WTC11 (cell line): ENCODE results near the gene SAP25. TPM values are rescaled to one million over a fixed set of nuclear protein-coding genes. Genes with fewer than 3 reads are reported as not detected.
A peak's percentile ranks its signal among the peaks of the same experiment; 100 is the strongest.

Experiments
- ATAC-seq: fragments of 200-7000 bp; cut with Tn5 transposase; 2 replicates; pipeline ENCODE4 v1.10.0; 2021; ENCODE audit warnings: mild to moderate bottlenecking, moderate library complexity
- CTCF ChIA-PET: fragments of 300-600 bp; sonication (Branson Sonifier 250); formaldehyde crosslinking; loops from one replicate; lab custom pipeline; 2021; ENCODE audit warnings: antibody characterized with exemption; lab: Charles Lee
- POLR2A ChIA-PET: fragments of 350-600 bp; sonication (Branson Sonifier 250); formaldehyde crosslinking; loops from one replicate; lab custom pipeline; 2021; ENCODE audit warnings: antibody characterized with exemption; lab: Charles Lee
- DNase-seq: peaks from one replicate; pipeline ENCODE4 v3.0.0; 2021; ENCODE audit warnings: low spot score
- H3K27ac Mint-ChIP-seq: 2 replicates; pipeline ENCODE4 v1.8.0; 2021; ENCODE audit warnings: mixed read lengths
- H3K27me3 Mint-ChIP-seq: 2 replicates; pipeline ENCODE4 v1.8.0; 2021; ENCODE audit warnings: low read depth, mild to moderate bottlenecking, moderate library complexity, mixed read lengths
- H3K36me3 Mint-ChIP-seq: 2 replicates; pipeline ENCODE4 v1.8.0; 2021; ENCODE audit warnings: mixed read lengths
- H3K4me1 Mint-ChIP-seq: 2 replicates; pipeline ENCODE4 v1.8.0; 2022; ENCODE audit warnings: mixed read lengths
- H3K4me3 Mint-ChIP-seq: 2 replicates; pipeline ENCODE4 v1.8.0; 2021; ENCODE audit warnings: mild to moderate bottlenecking, moderate library complexity, mixed read lengths
- H3K9me3 Mint-ChIP-seq: 2 replicates; pipeline ENCODE4 v1.8.0; 2021; ENCODE audit warnings: mixed read lengths
- ATF3 ChIP-seq: sonication (generic); formaldehyde crosslinking; conservative IDR thresholded peaks from 2 replicates; pipeline ENCODE4 v1.8.1; 2022; ENCODE audit warnings: mild to moderate bottlenecking, missing genetic modification reagents
- ELF4 ChIP-seq: sonication (generic); formaldehyde crosslinking; IDR thresholded peaks from 2 replicates; pipeline ENCODE4 v1.8.1; 2022; ENCODE audit warnings: low read depth, mild to moderate bottlenecking, moderate library complexity, missing genetic modification reagents
- FOXK1 ChIP-seq: sonication (generic); formaldehyde crosslinking; IDR thresholded peaks from 2 replicates; pipeline ENCODE4 v1.8.0; 2022; ENCODE audit warnings: mild to moderate bottlenecking, moderate library complexity, missing genetic modification reagents
- GRHL2 ChIP-seq: fragments of 250-450 bp; sonication (Bioruptor Pico); IDR thresholded peaks from 2 replicates; pipeline ENCODE4 v1.8.0; 2022; ENCODE audit warnings: mild to moderate bottlenecking, moderate library complexity; ENCODE audit not compliant: insufficient replicate concordance, severe bottlenecking
- IRF2 ChIP-seq: sonication (generic); formaldehyde crosslinking; IDR thresholded peaks from 2 replicates; pipeline ENCODE4 v1.8.0; 2022; ENCODE audit warnings: low read depth, missing genetic modification reagents, borderline replicate concordance
- KAT7 ChIP-seq: sonication (generic); formaldehyde crosslinking; IDR thresholded peaks from 2 replicates; pipeline ENCODE4 v1.8.1; 2023; ENCODE audit warnings: missing genetic modification reagents, mild to moderate bottlenecking, borderline replicate concordance
- MYBL2 ChIP-seq: sonication (generic); formaldehyde crosslinking; IDR thresholded peaks from 2 replicates; pipeline ENCODE4 v1.8.1; 2023; ENCODE audit warnings: mild to moderate bottlenecking, moderate library complexity, missing genetic modification reagents
- NR1H2 ChIP-seq: sonication (generic); formaldehyde crosslinking; IDR thresholded peaks from 2 replicates; pipeline ENCODE4 v1.9.0; 2021; ENCODE audit warnings: mild to moderate bottlenecking, moderate library complexity, missing genetic modification reagents
- NR3C1 ChIP-seq: sonication (generic); formaldehyde crosslinking; conservative IDR thresholded peaks from 2 replicates; pipeline ENCODE4 v1.8.1; 2023; ENCODE audit warnings: low read depth, mild to moderate bottlenecking, missing genetic modification reagents
- SMAD3 ChIP-seq: sonication (generic); formaldehyde crosslinking; IDR thresholded peaks from 2 replicates; pipeline ENCODE4 v1.8.0; 2022; ENCODE audit warnings: missing genetic modification reagents, mild to moderate bottlenecking, borderline replicate concordance
- TEAD4 ChIP-seq: sonication (generic); formaldehyde crosslinking; IDR thresholded peaks from 2 replicates; pipeline ENCODE4 v1.8.0; 2022; ENCODE audit warnings: mild to moderate bottlenecking, missing genetic modification reagents
- total RNA-seq: library from RNA; stranded (reverse); gene quantifications from 3 replicates; pipeline ENCODE4 v1.2.3, GENCODE V29; 2021
- TF ChIP-seq, protein P1 (sequence below): sonication (generic); formaldehyde crosslinking; IDR thresholded peaks from 2 replicates; pipeline ENCODE4 v1.8.0; 2022; ENCODE audit warnings: missing genetic modification reagents
- TF ChIP-seq, protein P2 (sequence below): sonication (generic); formaldehyde crosslinking; IDR thresholded peaks from 2 replicates; pipeline ENCODE4 v1.8.0; 2023; ENCODE audit warnings: missing genetic modification reagents, mild to moderate bottlenecking, borderline replicate concordance
- TF ChIP-seq, protein P3 (sequence below): sonication (generic); formaldehyde crosslinking; IDR thresholded peaks from 2 replicates; pipeline ENCODE4 v1.8.1; 2023; ENCODE audit warnings: mild to moderate bottlenecking, missing genetic modification reagents, moderate library complexity
- TF ChIP-seq, protein P4 (sequence below): fragments of 200-600 bp; IDR thresholded peaks from 2 replicates; pipeline ENCODE4 v1.8.0; 2022; ENCODE audit warnings: antibody characterized with exemption

SAP25 gene
- total RNA-seq, 1 experiment from 2014 or later = 9.3 TPM

GRCh38 chr7:100583132-100584053 is 9.7 kb upstream of the SAP25 start:
- TF ChIP-seq, protein P1, sequence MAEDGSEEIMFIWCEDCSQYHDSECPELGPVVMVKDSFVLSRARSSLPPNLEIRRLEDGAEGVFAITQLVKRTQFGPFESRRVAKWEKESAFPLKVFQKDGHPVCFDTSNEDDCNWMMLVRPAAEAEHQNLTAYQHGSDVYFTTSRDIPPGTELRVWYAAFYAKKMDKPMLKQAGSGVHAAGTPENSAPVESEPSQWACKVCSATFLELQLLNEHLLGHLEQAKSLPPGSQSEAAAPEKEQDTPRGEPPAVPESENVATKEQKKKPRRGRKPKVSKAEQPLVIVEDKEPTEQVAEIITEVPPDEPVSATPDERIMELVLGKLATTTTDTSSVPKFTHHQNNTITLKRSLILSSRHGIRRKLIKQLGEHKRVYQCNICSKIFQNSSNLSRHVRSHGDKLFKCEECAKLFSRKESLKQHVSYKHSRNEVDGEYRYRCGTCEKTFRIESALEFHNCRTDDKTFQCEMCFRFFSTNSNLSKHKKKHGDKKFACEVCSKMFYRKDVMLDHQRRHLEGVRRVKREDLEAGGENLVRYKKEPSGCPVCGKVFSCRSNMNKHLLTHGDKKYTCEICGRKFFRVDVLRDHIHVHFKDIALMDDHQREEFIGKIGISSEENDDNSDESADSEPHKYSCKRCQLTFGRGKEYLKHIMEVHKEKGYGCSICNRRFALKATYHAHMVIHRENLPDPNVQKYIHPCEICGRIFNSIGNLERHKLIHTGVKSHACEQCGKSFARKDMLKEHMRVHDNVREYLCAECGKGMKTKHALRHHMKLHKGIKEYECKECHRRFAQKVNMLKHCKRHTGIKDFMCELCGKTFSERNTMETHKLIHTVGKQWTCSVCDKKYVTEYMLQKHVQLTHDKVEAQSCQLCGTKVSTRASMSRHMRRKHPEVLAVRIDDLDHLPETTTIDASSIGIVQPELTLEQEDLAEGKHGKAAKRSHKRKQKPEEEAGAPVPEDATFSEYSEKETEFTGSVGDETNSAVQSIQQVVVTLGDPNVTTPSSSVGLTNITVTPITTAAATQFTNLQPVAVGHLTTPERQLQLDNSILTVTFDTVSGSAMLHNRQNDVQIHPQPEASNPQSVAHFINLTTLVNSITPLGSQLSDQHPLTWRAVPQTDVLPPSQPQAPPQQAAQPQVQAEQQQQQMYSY (CRISPR knock-in tag) = peak; percentile 46; the same call in 1 of the 2 replicates
- TF ChIP-seq, protein P2, sequence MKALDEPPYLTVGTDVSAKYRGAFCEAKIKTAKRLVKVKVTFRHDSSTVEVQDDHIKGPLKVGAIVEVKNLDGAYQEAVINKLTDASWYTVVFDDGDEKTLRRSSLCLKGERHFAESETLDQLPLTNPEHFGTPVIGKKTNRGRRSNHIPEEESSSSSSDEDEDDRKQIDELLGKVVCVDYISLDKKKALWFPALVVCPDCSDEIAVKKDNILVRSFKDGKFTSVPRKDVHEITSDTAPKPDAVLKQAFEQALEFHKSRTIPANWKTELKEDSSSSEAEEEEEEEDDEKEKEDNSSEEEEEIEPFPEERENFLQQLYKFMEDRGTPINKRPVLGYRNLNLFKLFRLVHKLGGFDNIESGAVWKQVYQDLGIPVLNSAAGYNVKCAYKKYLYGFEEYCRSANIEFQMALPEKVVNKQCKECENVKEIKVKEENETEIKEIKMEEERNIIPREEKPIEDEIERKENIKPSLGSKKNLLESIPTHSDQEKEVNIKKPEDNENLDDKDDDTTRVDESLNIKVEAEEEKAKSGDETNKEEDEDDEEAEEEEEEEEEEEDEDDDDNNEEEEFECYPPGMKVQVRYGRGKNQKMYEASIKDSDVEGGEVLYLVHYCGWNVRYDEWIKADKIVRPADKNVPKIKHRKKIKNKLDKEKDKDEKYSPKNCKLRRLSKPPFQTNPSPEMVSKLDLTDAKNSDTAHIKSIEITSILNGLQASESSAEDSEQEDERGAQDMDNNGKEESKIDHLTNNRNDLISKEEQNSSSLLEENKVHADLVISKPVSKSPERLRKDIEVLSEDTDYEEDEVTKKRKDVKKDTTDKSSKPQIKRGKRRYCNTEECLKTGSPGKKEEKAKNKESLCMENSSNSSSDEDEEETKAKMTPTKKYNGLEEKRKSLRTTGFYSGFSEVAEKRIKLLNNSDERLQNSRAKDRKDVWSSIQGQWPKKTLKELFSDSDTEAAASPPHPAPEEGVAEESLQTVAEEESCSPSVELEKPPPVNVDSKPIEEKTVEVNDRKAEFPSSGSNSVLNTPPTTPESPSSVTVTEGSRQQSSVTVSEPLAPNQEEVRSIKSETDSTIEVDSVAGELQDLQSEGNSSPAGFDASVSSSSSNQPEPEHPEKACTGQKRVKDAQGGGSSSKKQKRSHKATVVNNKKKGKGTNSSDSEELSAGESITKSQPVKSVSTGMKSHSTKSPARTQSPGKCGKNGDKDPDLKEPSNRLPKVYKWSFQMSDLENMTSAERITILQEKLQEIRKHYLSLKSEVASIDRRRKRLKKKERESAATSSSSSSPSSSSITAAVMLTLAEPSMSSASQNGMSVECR (CRISPR knock-in tag) = no peak
- no peaks in the 10 kb centered on the region for H3K9me3 Mint-ChIP-seq
- ChIA-PET POLR2A (interaction anchor here (0.6 to 3.9 kb wide), 4 partner anchors 12 to 132 kb away, joined by 4 to 60 read pairs (median 23); partner anchors contain the start of genes MOSPD3 and PCOLCE), CTCF (interaction anchor here (0.6 to 5.2 kb wide), 18 partner anchors 12 to 559 kb away, joined by 3 to 67 read pairs (median 10); partner anchors contain the start of genes PCOLCE, POP7 and TSC22D4)
- DNase-seq (no peak), ATAC-seq (no peak)
- H3K4me3 Mint-ChIP-seq = peak overlapping the region; percentile 66
- peaks cover 4% of the 10 kb centered on the region; the same call in 1 of the 2 replicates for H3K36me3 Mint-ChIP-seq
- peaks cover 21% of the 10 kb centered on the region for H3K4me1 Mint-ChIP-seq
- peaks cover 5% of the 10 kb centered on the region; the same call in 1 of the 2 replicates for H3K27me3 Mint-ChIP-seq
- peak overlapping the region; percentile 89 for H3K27ac Mint-ChIP-seq

DNA sequence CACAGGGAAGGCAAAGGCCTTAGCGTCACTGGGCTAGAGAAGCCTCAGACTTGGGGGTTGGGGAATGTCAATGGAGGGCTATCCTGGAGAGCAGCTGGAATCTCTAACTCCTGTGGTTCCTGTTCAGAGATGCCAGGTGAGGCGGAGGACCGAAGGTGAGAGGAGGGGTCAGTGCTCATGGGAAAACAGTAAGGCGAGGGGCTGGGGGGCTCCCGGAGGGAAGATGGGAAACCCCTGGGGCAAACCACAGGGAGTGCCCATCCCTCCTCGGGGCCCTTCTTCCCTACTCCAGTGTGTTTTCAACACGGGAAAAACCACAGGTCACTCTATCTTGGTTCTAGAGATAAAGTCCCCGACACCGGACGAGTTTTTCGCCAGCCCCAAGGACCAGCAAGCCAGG is 8.9 kb upstream of the SAP25 start:
- ATAC-seq = no peak
- ChIA-PET POLR2A (interaction anchor here (0.6 kb wide), 1 partner anchor 131 kb away, joined by 4 read pairs; no protein-coding TSS in a partner anchor), CTCF (interaction anchor here (1.0 to 5.2 kb wide), 5 partner anchors 11 to 114 kb away, joined by 3 to 67 read pairs (median 41); partner anchors contain the start of gene PCOLCE)
- H3K36me3 Mint-ChIP-seq = peaks cover 4% of the 10 kb centered on the region; the same call in 1 of the 2 replicates
- no peaks in the 10 kb centered on the region for H3K9me3 Mint-ChIP-seq
- peaks cover 18% of the 10 kb centered on the region for H3K4me1 Mint-ChIP-seq
- DNase-seq = no peak
- no peak for TF ChIP-seq FOXK1 (CRISPR knock-in tag)
- TF ChIP-seq, protein P3, sequence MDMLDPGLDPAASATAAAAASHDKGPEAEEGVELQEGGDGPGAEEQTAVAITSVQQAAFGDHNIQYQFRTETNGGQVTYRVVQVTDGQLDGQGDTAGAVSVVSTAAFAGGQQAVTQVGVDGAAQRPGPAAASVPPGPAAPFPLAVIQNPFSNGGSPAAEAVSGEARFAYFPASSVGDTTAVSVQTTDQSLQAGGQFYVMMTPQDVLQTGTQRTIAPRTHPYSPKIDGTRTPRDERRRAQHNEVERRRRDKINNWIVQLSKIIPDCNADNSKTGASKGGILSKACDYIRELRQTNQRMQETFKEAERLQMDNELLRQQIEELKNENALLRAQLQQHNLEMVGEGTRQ (CRISPR knock-in tag) = no peak
- no peak for TF ChIP-seq GRHL2 (CRISPR knock-in tag)
- TF ChIP-seq ATF3 (CRISPR knock-in tag) = no peak
- no peak for TF ChIP-seq TEAD4
- no peaks in the 10 kb centered on the region; the same call in 1 of the 2 replicates for H3K27me3 Mint-ChIP-seq
- H3K4me3 Mint-ChIP-seq = no peak overlapping the region
- 0 out of 2 replicates have a peak overlapping the region, but pooled peaks have one; percentile 27 for H3K27ac Mint-ChIP-seq

DNA sequence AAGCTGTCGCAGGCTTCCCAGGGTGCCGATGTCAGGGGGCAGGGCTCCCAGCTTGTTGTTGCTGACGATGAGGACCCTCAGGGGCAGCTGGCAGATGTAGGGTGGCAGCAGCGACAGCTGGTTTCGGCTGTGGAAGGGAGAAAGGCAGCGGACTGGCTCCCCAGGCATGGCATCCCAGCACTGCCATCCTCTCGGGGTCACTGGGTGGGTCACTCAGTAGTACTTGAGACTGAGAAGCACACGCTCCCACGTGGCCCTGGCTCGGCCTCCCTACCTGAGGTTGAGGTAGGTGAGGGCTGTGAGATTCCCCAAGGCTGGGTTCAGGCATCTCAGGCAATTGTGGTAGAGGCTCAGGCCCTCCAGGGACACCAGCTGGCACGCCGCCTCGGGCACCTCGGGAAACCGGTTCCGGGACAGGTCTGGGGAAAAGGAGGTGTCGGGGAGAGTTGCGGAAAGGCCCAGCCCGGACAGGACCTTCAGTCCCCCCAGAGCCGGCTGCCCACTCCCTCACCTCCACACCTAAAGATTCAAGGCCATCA is 8.4 kb upstream of the SAP25 start:
- Mint-ChIP-seq H3K4me1 (peaks cover 18% of the 10 kb centered on the region), H3K9me3 (no peaks in the 10 kb centered on the region), H3K36me3 (peaks cover 4% of the 10 kb centered on the region; the same call in 1 of the 2 replicates), H3K27me3 (no peaks in the 10 kb centered on the region), H3K4me3 (no peak overlapping the region), H3K27ac (0 out of 2 replicates have a peak overlapping the region, but pooled peaks have one; percentile 27)
- CTCF ChIA-PET = no interaction called here
- DNase-seq (no peak), ATAC-seq (no peak)
- POLR2A ChIA-PET = no interaction called here
- TF ChIP-seq ELF4 (no peak), SMAD3 (CRISPR knock-in tag) (no peak), KAT7 (CRISPR knock-in tag) (no peak), NR1H2 (CRISPR knock-in tag) (no peak), MYBL2 (CRISPR knock-in tag) (no peak), NR3C1 (CRISPR knock-in tag) (no peak), IRF2 (CRISPR knock-in tag) (no peak)
- TF ChIP-seq, protein P3 (CRISPR knock-in tag) = no peak
- TF ChIP-seq, protein P4, sequence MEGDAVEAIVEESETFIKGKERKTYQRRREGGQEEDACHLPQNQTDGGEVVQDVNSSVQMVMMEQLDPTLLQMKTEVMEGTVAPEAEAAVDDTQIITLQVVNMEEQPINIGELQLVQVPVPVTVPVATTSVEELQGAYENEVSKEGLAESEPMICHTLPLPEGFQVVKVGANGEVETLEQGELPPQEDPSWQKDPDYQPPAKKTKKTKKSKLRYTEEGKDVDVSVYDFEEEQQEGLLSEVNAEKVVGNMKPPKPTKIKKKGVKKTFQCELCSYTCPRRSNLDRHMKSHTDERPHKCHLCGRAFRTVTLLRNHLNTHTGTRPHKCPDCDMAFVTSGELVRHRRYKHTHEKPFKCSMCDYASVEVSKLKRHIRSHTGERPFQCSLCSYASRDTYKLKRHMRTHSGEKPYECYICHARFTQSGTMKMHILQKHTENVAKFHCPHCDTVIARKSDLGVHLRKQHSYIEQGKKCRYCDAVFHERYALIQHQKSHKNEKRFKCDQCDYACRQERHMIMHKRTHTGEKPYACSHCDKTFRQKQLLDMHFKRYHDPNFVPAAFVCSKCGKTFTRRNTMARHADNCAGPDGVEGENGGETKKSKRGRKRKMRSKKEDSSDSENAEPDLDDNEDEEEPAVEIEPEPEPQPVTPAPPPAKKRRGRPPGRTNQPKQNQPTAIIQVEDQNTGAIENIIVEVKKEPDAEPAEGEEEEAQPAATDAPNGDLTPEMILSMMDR = no peak
